ENCODE measurements around the gene TRAT1. TPM values are rescaled to one million over a fixed set of nuclear protein-coding genes. Genes with fewer than 3 reads are reported as not detected.

Gene TRAT1
- total RNA-seq, 1 donor from 2014 or later, result not detected

DNA sequence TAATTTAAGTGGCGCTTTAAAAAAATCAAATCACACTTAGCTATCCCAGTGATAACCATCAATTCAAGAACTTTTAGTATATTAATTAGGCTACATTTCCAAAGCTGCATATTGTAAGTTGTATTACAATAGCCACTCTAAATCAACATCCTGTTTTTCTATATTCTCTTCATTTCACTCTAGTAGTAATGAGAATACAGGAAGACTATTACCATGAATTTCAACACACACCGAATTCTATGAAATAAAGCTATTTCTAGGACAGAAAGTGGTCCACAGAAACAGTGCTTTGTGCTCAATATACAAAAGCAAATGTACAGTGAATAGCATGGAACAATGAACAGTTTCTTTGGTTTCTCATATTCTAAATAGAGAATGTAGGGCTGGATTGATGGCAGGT is 24.6 kb downstream of the TRAT1 start:
- H3K36me3 Mint-ChIP-seq (ENCODE audit: insufficient read depth), result no peaks in the 10 kb centered on the region
- H3K9me3 Mint-ChIP-seq (ENCODE audit: low read depth), result no peaks in the 10 kb centered on the region
- H3K27ac Mint-ChIP-seq, result no peak overlapping the region
- no peak overlapping the region for H3K4me3 Mint-ChIP-seq (ENCODE audit: low read depth)
- no peaks in the 10 kb centered on the region for H3K4me1 Mint-ChIP-seq (ENCODE audit: low read depth)
- peaks cover 2% of the 10 kb centered on the region for H3K27me3 Mint-ChIP-seq
- DNase-seq (ENCODE audit: low spot score, unreplicated experiment), result no peak
- TF ChIP-seq, protein P1, sequence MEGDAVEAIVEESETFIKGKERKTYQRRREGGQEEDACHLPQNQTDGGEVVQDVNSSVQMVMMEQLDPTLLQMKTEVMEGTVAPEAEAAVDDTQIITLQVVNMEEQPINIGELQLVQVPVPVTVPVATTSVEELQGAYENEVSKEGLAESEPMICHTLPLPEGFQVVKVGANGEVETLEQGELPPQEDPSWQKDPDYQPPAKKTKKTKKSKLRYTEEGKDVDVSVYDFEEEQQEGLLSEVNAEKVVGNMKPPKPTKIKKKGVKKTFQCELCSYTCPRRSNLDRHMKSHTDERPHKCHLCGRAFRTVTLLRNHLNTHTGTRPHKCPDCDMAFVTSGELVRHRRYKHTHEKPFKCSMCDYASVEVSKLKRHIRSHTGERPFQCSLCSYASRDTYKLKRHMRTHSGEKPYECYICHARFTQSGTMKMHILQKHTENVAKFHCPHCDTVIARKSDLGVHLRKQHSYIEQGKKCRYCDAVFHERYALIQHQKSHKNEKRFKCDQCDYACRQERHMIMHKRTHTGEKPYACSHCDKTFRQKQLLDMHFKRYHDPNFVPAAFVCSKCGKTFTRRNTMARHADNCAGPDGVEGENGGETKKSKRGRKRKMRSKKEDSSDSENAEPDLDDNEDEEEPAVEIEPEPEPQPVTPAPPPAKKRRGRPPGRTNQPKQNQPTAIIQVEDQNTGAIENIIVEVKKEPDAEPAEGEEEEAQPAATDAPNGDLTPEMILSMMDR (IDR thresholded peaks at IDR 0.05; ENCODE audit: unreplicated experiment), result no peak

DNA sequence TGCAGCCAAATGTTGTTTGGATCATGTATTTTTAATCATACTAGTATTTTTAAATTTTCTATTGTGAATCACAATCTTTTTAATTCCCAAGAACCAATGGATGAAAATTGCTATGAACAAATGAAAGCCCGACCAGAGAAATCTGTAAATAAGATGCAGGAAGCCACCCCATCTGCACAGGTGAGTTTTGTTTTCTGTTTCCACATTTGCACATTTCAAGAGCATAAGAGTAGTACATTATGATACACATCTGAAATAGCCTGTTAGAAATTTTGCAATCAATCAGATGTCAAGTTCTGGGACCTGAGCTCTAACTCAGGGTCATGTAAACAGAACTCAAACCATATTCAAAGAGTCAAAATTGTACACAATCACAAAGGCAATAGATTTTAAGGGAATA is 26.5 kb downstream of the TRAT1 start:
- no peaks in the 10 kb centered on the region for H3K4me1 Mint-ChIP-seq (ENCODE audit: low read depth)
- H3K36me3 Mint-ChIP-seq (ENCODE audit: insufficient read depth), result no peaks in the 10 kb centered on the region
- TF ChIP-seq, protein P1 (IDR thresholded peaks at IDR 0.05; ENCODE audit: unreplicated experiment), result no peak
- H3K9me3 Mint-ChIP-seq (ENCODE audit: low read depth), result no peaks in the 10 kb centered on the region
- DNase-seq (ENCODE audit: low spot score, unreplicated experiment), result no peak
- no peak overlapping the region for H3K27ac Mint-ChIP-seq
- no peaks in the 10 kb centered on the region for H3K27me3 Mint-ChIP-seq
- no peak overlapping the region for H3K4me3 Mint-ChIP-seq (ENCODE audit: low read depth)

DNA sequence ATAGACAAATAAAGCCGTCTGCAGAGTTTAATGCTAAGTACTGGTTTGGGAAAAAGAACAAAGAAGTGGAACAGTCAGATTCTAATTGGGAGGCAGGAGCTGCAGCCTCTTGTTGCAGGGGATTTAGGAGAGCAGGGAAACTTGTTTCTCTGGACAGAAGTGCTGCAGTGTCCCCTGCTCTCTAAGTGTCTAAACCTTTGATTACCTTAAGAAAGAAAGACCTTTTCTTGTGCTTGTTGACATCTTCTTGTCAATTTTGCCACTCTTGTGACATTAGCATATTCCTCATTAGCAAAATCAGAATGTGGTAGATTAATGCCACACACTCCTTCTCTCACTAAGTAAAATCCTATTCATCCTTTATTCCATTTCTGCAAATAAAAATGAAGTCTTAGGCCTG is 38.8 kb downstream of the TRAT1 start:
- Mint-ChIP-seq H3K36me3 (ENCODE audit: insufficient read depth) (no peaks in the 10 kb centered on the region), H3K27me3 (no peaks in the 10 kb centered on the region), H3K9me3 (ENCODE audit: low read depth) (no peaks in the 10 kb centered on the region), H3K4me3 (ENCODE audit: low read depth) (no peak overlapping the region), H3K4me1 (ENCODE audit: low read depth) (no peaks in the 10 kb centered on the region), H3K27ac (peak overlapping the region; percentile 28)
- TF ChIP-seq, protein P1 (IDR thresholded peaks at IDR 0.05; ENCODE audit: unreplicated experiment), result no peak
- no peak for DNase-seq (ENCODE audit: low spot score, unreplicated experiment)

DNA sequence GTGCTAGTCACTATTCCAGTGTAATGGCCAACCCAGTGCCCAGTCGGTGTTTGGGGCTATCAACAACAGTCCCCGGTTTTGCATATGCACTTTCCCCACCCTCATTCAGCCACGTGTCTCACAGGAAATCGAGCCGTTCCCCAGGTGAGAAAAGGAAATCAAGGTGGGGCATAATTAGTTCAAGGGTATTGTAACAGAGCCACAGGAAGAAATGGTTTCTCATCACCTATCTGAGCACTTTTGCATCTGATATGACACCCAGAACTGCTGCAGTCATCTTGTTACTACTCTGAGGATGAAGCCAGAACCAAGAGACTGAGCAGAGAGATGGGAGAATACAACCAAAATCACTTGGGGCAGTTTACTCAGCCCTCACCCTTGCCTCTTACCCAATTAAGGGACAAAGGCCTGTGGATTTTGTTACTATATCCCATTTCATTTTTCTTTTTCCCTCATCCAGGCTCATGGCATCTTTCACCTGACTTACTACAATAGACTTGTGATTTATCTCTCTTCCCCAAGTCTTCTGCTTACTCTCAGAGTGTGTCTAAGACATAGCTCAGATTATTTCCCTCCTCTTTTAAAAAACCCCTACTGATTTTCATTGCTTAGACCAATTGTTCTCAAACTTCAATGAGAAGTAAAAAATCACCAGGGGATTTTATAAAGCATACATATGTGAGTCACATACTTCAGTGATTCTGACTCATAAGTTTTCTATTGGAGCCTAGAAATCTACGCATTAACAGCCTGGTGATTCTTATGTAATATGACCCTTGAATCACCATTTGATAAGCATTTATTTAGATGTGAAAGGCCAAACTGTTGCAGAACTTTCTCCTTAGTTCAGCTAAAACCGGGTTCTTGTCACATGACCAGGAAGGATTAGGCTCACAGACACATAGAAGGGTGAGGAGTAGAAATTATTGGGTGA is 40.5 kb downstream of the TRAT1 start:
- Mint-ChIP-seq H3K27ac (no peak overlapping the region), H3K4me3 (ENCODE audit: low read depth) (no peak overlapping the region), H3K36me3 (ENCODE audit: insufficient read depth) (no peaks in the 10 kb centered on the region), H3K27me3 (no peaks in the 10 kb centered on the region), H3K4me1 (ENCODE audit: low read depth) (no peaks in the 10 kb centered on the region), H3K9me3 (ENCODE audit: low read depth) (no peaks in the 10 kb centered on the region)
- no peak for DNase-seq (ENCODE audit: low spot score, unreplicated experiment)
- TF ChIP-seq, protein P1 (IDR thresholded peaks at IDR 0.05; ENCODE audit: unreplicated experiment), result no peak

DNA sequence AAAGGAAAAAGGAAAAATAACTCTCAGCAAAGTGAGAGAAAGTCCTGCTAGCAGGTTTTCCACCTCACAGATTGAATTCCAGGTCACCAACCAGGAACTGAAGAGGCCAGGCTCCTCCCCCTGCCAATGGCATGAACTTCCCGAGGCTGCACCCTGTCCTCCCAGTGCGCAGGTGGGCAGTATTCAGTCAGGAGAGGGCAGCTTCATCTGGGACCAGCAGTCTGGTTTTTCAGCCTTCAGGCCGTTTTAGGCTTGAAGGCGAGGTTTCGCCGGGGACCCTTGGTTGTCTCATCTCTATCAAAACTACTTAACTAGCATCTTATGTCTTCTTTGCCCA is 41.2 kb downstream of the TRAT1 start:
- Mint-ChIP-seq H3K27ac (no peak overlapping the region), H3K36me3 (ENCODE audit: insufficient read depth) (no peaks in the 10 kb centered on the region), H3K9me3 (ENCODE audit: low read depth) (no peaks in the 10 kb centered on the region), H3K27me3 (no peaks in the 10 kb centered on the region), H3K4me1 (ENCODE audit: low read depth) (no peaks in the 10 kb centered on the region), H3K4me3 (ENCODE audit: low read depth) (no peak overlapping the region)
- TF ChIP-seq, protein P1 (IDR thresholded peaks at IDR 0.05; ENCODE audit: unreplicated experiment), result no peak
- DNase-seq (ENCODE audit: low spot score, unreplicated experiment), result no peak
